GM12865 (cell line): ENCODE results near the gene ESD.
A peak's percentile ranks its signal among the peaks of the same experiment; 100 is the strongest.

Source experiments
- DNase-seq: peaks from one replicate; pipeline ENCODE4 v3.0.0; 2010; ENCODE audit warnings: low read depth
- H3K4me3 ChIP-seq: 2 replicates; pipeline ENCODE4 v1.5.1; 2011; ENCODE audit warnings: mild to moderate bottlenecking, low read depth, low read length, control low read depth
- TF ChIP-seq, protein P1 (sequence below): IDR thresholded peaks from 2 replicates; pipeline ENCODE4 v1.5.1; 2011; ENCODE audit warnings: low read length, control low read depth, low read depth, inconsistent platforms; ENCODE audit not compliant: insufficient read depth; ENCODE audit errors: missing control alignments

The ESD gene

GRCh38 chr13:46739447-46740098 lies 57.4 kb downstream of the ESD start:
- H3K4me3 ChIP-seq: no peak overlapping the region
- TF ChIP-seq, protein P1, sequence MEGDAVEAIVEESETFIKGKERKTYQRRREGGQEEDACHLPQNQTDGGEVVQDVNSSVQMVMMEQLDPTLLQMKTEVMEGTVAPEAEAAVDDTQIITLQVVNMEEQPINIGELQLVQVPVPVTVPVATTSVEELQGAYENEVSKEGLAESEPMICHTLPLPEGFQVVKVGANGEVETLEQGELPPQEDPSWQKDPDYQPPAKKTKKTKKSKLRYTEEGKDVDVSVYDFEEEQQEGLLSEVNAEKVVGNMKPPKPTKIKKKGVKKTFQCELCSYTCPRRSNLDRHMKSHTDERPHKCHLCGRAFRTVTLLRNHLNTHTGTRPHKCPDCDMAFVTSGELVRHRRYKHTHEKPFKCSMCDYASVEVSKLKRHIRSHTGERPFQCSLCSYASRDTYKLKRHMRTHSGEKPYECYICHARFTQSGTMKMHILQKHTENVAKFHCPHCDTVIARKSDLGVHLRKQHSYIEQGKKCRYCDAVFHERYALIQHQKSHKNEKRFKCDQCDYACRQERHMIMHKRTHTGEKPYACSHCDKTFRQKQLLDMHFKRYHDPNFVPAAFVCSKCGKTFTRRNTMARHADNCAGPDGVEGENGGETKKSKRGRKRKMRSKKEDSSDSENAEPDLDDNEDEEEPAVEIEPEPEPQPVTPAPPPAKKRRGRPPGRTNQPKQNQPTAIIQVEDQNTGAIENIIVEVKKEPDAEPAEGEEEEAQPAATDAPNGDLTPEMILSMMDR: no peak
- DNase-seq: no peak

DNA sequence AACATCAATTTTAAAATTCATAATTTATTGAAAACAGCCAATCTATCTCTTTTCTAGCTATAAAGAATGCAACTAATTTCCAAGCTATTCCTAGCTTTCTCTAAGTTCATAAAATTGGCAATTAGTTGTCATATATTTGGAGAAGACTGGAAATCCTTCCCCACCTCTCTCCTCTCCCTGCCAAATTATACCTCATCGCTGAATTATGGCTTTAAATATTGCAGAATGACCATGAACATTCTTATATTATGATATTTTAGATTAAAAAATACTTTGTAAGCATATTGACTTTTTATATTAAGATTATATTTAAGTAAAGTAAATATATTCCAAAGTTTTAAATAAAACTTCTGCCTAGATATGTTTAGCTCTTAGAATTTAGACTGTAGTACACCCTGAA lies 58.2 kb downstream of the ESD start:
- TF ChIP-seq, protein P1: no peak
- no peak for DNase-seq
- H3K4me3 ChIP-seq: no peak overlapping the region

DNA sequence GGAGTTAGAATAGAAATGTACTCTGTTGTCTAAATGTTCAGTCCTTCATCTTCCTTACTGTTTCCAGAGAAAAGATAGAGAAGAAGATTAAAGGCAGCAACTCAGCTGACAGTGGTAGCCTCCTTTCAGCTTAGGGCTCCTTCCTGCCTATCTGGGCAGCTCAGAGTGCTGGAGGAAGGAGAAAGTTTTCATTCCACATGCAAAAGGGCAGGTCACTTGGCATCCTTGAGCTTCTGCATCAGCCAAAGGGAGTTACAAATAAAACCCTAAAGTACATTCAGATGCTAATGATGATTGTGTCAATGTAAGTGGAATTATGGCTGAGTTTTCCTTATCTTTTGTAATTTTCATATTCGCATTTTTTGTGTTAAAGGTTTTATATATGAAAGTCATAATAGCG lies 58.9 kb downstream of the ESD start:
- no peak overlapping the region for H3K4me3 ChIP-seq
- TF ChIP-seq, protein P1: no peak
- DNase-seq: no peak

DNA sequence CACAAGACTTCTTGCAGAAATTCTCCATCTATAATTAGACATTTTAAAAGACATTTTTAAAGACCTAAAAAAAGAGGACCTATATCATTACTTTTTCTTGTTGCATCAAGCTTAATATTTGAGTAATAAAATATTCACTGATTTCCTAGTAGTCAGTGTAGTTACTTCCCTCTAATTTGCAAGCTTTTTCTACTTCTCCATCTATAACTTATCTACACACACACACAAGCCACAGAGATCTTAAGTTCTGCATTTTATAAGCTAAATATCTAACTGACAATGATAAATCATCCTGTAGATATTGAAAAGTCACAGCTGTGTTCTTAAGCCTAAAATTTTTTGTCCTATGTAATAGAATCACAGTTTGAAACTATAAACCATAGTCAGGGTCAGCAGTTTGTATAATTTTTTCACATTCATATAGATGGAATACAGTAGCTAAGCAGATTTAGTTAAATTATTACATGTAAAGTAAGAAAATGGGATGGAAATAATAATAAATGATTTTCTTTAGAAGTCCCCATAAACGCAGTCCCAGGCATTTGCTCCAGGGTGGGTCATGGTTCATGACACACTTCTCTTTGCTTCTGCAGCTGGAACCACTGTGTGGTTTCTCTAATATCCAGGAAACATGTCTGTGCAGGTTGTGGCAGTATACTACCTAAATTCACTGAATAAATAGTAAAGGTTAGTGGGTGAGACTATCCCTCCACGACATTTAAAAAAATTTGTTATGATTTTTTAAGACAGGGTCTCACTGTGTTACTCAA lies 60.2 kb downstream of the ESD start:
- no peak overlapping the region for H3K4me3 ChIP-seq
- no peak for DNase-seq
- TF ChIP-seq, protein P1: no peak

GRCh38 chr13:46735425-46735824 lies 61.5 kb downstream of the ESD start:
- TF ChIP-seq, protein P1: no peak
- H3K4me3 ChIP-seq: no peak overlapping the region
- DNase-seq: no peak

- TF ChIP-seq, protein P1: no peak
- DNase-seq: no peak
- H3K4me3 ChIP-seq: no peak overlapping the region
Observed at GRCh38 chr13:46731535-46731934, 65.4 kb downstream of the ESD start.

- TF ChIP-seq, protein P1: peak; percentile 25
- DNase-seq: peak; percentile 34
Observed at GRCh38 chr13:46728777-46729176, 68.2 kb downstream of the ESD start.

More at GRCh38 chr13:46728777-46729176, 68.2 kb downstream of the ESD start:
- H3K4me3 ChIP-seq: no peak overlapping the region
